GM12878 (cell line): Measurements from ENCODE around the gene MEG3. TPM values are rescaled to one million over a fixed set of nuclear protein-coding genes. Genes with fewer than 3 reads are reported as not detected.

Source experiments
- ATAC-seq: fragments of 200-7000 bp; cut with Tn5 transposase; 3 replicates; pipeline ENCODE4 v1.9.1; 2020; ENCODE audit warnings: mild to moderate bottlenecking, moderate library complexity
- BruUV-seq: library from RNA; stranded (reverse); fragments of 400-500 nt; replicated peaks from 2 replicates; lab custom pipeline; 2021; lab: Mats Ljungman, UMichigan
- CTCF ChIA-PET: fragments of 300-600 bp; sonication (Branson Sonifier 250); formaldehyde crosslinking; extraction: SDS; loops from one replicate; lab custom pipeline; 2021; ENCODE audit warnings: inconsistent platforms; lab: Yijun Ruan, JAX
- POLR2A ChIA-PET: fragments of 350-600 bp; formaldehyde crosslinking; extraction: SDS; loops from one replicate; lab custom pipeline; 2021; ENCODE audit warnings: inconsistent platforms; lab: Charles Lee
- RAD21 ChIA-PET: fragments of 300-600 bp; sonication (Branson Sonifier 250); formaldehyde crosslinking; loops from one replicate; lab custom pipeline; 2023; ENCODE audit warnings: antibody characterized with exemption; ENCODE audit not compliant: unreplicated experiment; lab: Charles Lee
- SMC1A ChIA-PET: fragments of 300-600 bp; sonication (Branson Sonifier 250); formaldehyde crosslinking; loops from one replicate; lab custom pipeline; 2023; ENCODE audit not compliant: unreplicated experiment, uncharacterized antibody; lab: Charles Lee
- DNase-seq: peaks from one replicate; pipeline ENCODE4 v3.0.0-alpha.2; 2011; ENCODE audit warnings: low read depth, low spot score
- FAIRE-seq: peaks from 3 replicates; lab custom pipeline; 2011; peaks lifted over from hg19 to GRCh38; lab: Jason Lieb, UNC
- H2AFZ ChIP-seq: 2 replicates; pipeline ENCODE4 v1.6.0; 2011; ENCODE audit warnings: low read depth, low read length, control low read depth; ENCODE audit not compliant: control insufficient read depth
- H3K27ac ChIP-seq: 2 replicates; pipeline ENCODE4 v1.5.1; 2011; ENCODE audit warnings: control low read depth; ENCODE audit not compliant: control insufficient read depth, insufficient read depth
- H3K27me3 ChIP-seq, 2 experiments: replicated peaks in 1 of 2; 2 replicates each; pipeline versions ENCODE4 v1.6.0 to v1.6.1; 2011; ENCODE audit warnings: low read length in 1 of 2; ENCODE audit not compliant: control insufficient read depth in 2 of 2, insufficient read depth in 2 of 2
- H3K36me3 ChIP-seq, 2 experiments: 2 replicates each; pipeline ENCODE4 v1.5.1; 2011; ENCODE audit warnings: low read length in 1 of 2; ENCODE audit not compliant: control insufficient read depth in 2 of 2, insufficient read depth in 2 of 2
- H3K4me1 ChIP-seq: 2 replicates; pipeline ENCODE4 v1.6.1; 2011; ENCODE audit warnings: mild to moderate bottlenecking, low read length, moderate library complexity, mixed read lengths; ENCODE audit not compliant: control insufficient read depth, insufficient read depth
- H3K4me2 ChIP-seq: 2 replicates; pipeline ENCODE4 v1.6.0; 2011; ENCODE audit warnings: control low read depth; ENCODE audit not compliant: control insufficient read depth, insufficient read depth
- H3K4me3 ChIP-seq: fragments of 200-600 bp; sonication (generic); 2 replicates; pipeline ENCODE4 v1.5.1; 2016
- H3K79me2 ChIP-seq: 2 replicates; pipeline ENCODE4 v1.6.0; 2011; ENCODE audit warnings: low read length; ENCODE audit not compliant: control insufficient read depth, insufficient read depth
- H3K9ac ChIP-seq: 2 replicates; pipeline ENCODE4 v1.8.0; 2011; ENCODE audit warnings: low read length, control low read depth, mixed read lengths; ENCODE audit not compliant: control insufficient read depth, insufficient read depth
- H3K9me3 ChIP-seq: replicated peaks from 3 replicates; pipeline ENCODE4 v1.5.1; 2011; ENCODE audit warnings: mild to moderate bottlenecking, low read length; ENCODE audit not compliant: control insufficient read depth, insufficient read depth
- H4K20me1 ChIP-seq: 2 replicates; pipeline ENCODE4 v1.6.0; 2011; ENCODE audit not compliant: control insufficient read depth, insufficient read depth
- CBX3 ChIP-seq: fragments of 200-600 bp; sonication (generic); IDR thresholded peaks from 2 replicates; pipeline ENCODE4 v1.6.1; 2016; ENCODE audit warnings: low read depth, borderline replicate concordance
- HDAC6 ChIP-seq: fragments of 200-600 bp; sonication (generic); IDR thresholded peaks from one replicate; pipeline ENCODE4 v1.8.0; 2017; ENCODE audit warnings: antibody characterized with exemption; ENCODE audit not compliant: unreplicated experiment
- KAT2A ChIP-seq: conservative IDR thresholded peaks from 2 replicates; pipeline ENCODE4 v1.6.1; 2011; ENCODE audit warnings: low read depth, low read length; ENCODE audit not compliant: control insufficient read depth
- MLLT1 ChIP-seq: fragments of 450-650 bp; IDR thresholded peaks from 2 replicates; pipeline ENCODE4 v1.6.1; 2016; ENCODE audit warnings: mild to moderate bottlenecking
- NR2C1 ChIP-seq: fragments of 450-650 bp; IDR thresholded peaks from 2 replicates; pipeline ENCODE4 v1.6.1; 2017; ENCODE audit warnings: antibody characterized with exemption, mild to moderate bottlenecking, moderate library complexity
- POU2F2 ChIP-seq: IDR thresholded peaks from 3 replicates; pipeline ENCODE4 v1.6.1; 2011; ENCODE audit warnings: low read depth, mild to moderate bottlenecking, low read length, borderline replicate concordance
- SMAD1 ChIP-seq: fragments of 450-650 bp; IDR thresholded peaks from 2 replicates; pipeline ENCODE4 v1.6.1; 2018; ENCODE audit warnings: mild to moderate bottlenecking, low read depth; ENCODE audit not compliant: partially characterized antibody
- SMAD5 ChIP-seq: IDR thresholded peaks from 2 replicates; pipeline ENCODE4 v1.6.1; 2016; ENCODE audit warnings: antibody characterized with exemption, low read depth
- SMARCA5 ChIP-seq: fragments of 450-650 bp; IDR thresholded peaks from 2 replicates; pipeline ENCODE4 v1.6.1; 2017; ENCODE audit warnings: mild to moderate bottlenecking
- SRF ChIP-seq, 2 experiments: IDR thresholded peaks; 2 replicates each; pipeline ENCODE4 v1.6.1; 2011; ENCODE audit warnings: low read depth in 2 of 2, low read length in 2 of 2, mild to moderate bottlenecking in 1 of 2, moderate library complexity in 1 of 2
- YBX1 ChIP-seq: fragments of 450-650 bp; IDR thresholded peaks from 2 replicates; pipeline ENCODE4 v1.6.1; 2016; ENCODE audit warnings: antibody characterized with exemption
- ZBTB11 ChIP-seq: fragments of 450-650 bp; formaldehyde crosslinking; IDR thresholded peaks from 2 replicates; pipeline ENCODE4 v1.5.0; 2022; ENCODE audit warnings: mild to moderate bottlenecking, missing genetic modification characterization
- WGBS: methylation state at CpG from one replicate; pipeline ENCODE4 v1.1.6; 2016; ENCODE audit warnings: low lambda C conversion rate; ENCODE audit not compliant: insufficient replicate concordance, insufficient coverage; ENCODE audit errors: missing lambda C conversion rate; 5-methylcytosine and 5-hydroxymethylcytosine counted together
- in situ Hi-C: fragments of 300-500 bp; cut with MboI; formaldehyde crosslinking; loops from 9 replicates; pipeline ENCODE4 v1.14.3; 2018; ENCODE audit warnings: mixed read lengths
- intact Hi-C: fragments of 100-400 bp; cut with micrococcal nuclease; formaldehyde crosslinking; loops from one replicate; pipeline ENCODE4 v1.14.2; 2022; ENCODE audit not compliant: unreplicated experiment
- polyA plus RNA-seq, 11 experiments: library from polyadenylated mRNA; depleted of rRNA in 4 of 11; unstranded in 6 of 11; stranded (reverse) in 5 of 11; fragments of >200 nt; fragmentation: Nextera tagmentation in 4 of 11; fragmentation: Illumina TruSeq in 1 of 11; extraction: Ambion mirVana in 4 of 11; extraction: Trizol in 1 of 11; gene quantifications; 1 replicate in 1 of 11; 2 replicates in 10 of 11; pipeline versions ENCODE4 v1.2.1 to v1.2.3, GENCODE V29; 2011 to 2016; ENCODE audit warnings: inconsistent platforms in 2 of 11, missing spikeins in 2 of 11, low read depth in 1 of 11
- total RNA-seq, 4 experiments: library from RNA; depleted of rRNA in 3 of 4; stranded (reverse); fragments of >200 nt in 3 of 4; fragmentation: Illumina TruSeq in 1 of 4; extraction: Trizol in 1 of 4; gene quantifications; 2 replicates each; pipeline versions ENCODE4 v1.2.1 to v1.2.3, GENCODE V29; 2013 to 2021

Gene MEG3
- total and polyA plus RNA-seq, 10 of the 15 experiments (the other 5 are each of a cell fraction or from before 2014, with no cell fraction given), result 0.03 to 2.9 (median 0.95) TPM; not detected in 7

- TF ChIP-seq ZBTB11 (CRISPR knock-in tag) (no peak), MLLT1 (no peak), POU2F2 (no peak), SMAD1 (no peak), KAT2A (no peak), SMAD5 (no peak), CBX3 (no peak), YBX1 (no peak), HDAC6 (no peak), SMARCA5 (no peak)
Measured at GRCh38 chr14:100883789-100884101, 57.8 kb downstream of the MEG3 start (continued).

- Histone ChIP-seq H2AFZ (no peak overlapping the region), H3K36me3 (no peaks in the 10 kb centered on the region), H3K4me2 (no peak overlapping the region), H3K79me2 (no peaks in the 10 kb centered on the region), H3K9me3 (no peaks in the 10 kb centered on the region; the same call in 2 of the 3 replicates), H3K27ac (no peak overlapping the region), H3K9ac (no peak overlapping the region), H3K27me3 (no peaks in the 10 kb centered on the region), H3K4me1 (no peaks in the 10 kb centered on the region), H3K4me3 (no peak overlapping the region), H4K20me1 (no peaks in the 10 kb centered on the region)
- POLR2A ChIA-PET, result no interaction called here
- no peak for TF ChIP-seq NR2C1
- TF ChIP-seq SMAD1, result no peak
- TF ChIP-seq SRF (IDR thresholded peaks at IDR 0.05; ENCODE audit: low read depth in 2 of 2, low read length in 2 of 2), result no peak
- in situ Hi-C loops, result no loop called here
- FAIRE-seq, result no peak
- RAD21 ChIA-PET, result no interaction called here
- CTCF ChIA-PET, result no interaction called here
- no peak for ATAC-seq
- DNase-seq, result no peak
- intact Hi-C loops, result no loop called here
- 47% methylated on average over 13 of the region's 13 CpGs for WGBS
- SMC1A ChIA-PET, result no interaction called here
- no TSS peak for BruUV-seq
Measured at GRCh38 chr14:100884456-100884855, 58.5 kb downstream of the MEG3 start.
